Heart left ventricle (tissue), 16 donors: ENCODE data around the gene MPZL2. TPM values are rescaled to one million over a fixed set of nuclear protein-coding genes. Genes with fewer than 3 reads are reported as not detected.

Source experiments
- ATAC-seq, 4 donors: fragments of 200-7000 bp; cut with Tn5 transposase; one replicate each; pipeline ENCODE4 v1.9.1; 2020 to 2022; ENCODE audit warnings: moderate library complexity in 4 of 4, mild to moderate bottlenecking in 3 of 4, moderate number of reproducible peaks in 1 of 4
- DNase-seq, 5 donors: peaks; one replicate each; pipeline ENCODE4 v3.0.0-alpha.2; 2020
- H3K27ac ChIP-seq, 12 donors: fragments of 200-600 bp; sonication (generic) in 4 of 12; one replicate each; pipeline versions ENCODE4 v1.5.0 to v1.8.0; 2016 to 2022; ENCODE audit warnings: mild to moderate bottlenecking in 2 of 12
- H3K27me3 ChIP-seq, 9 donors: fragments of 200-600 bp; sonication (generic) in 2 of 9; one replicate each; pipeline versions ENCODE4 v1.5.1 to v1.8.0; 2016 to 2022; ENCODE audit warnings: mild to moderate bottlenecking in 3 of 9
- H3K36me3 ChIP-seq, 9 donors: fragments of 200-600 bp; sonication (generic) in 2 of 9; one replicate each; pipeline versions ENCODE4 v1.5.0 to v1.8.0; 2018 to 2022; ENCODE audit warnings: mild to moderate bottlenecking in 2 of 9
- H3K4me1 ChIP-seq, 12 donors: fragments of 200-600 bp; sonication (generic) in 4 of 12; one replicate each; pipeline versions ENCODE4 v1.5.0 to v1.8.0; 2016 to 2022; ENCODE audit warnings: mild to moderate bottlenecking in 3 of 12
- H3K4me3 ChIP-seq, 12 donors: fragments of 200-600 bp; sonication (generic) in 4 of 12; one replicate each; pipeline versions ENCODE4 v1.5.0 to v1.8.0; 2017 to 2022; ENCODE audit warnings: mild to moderate bottlenecking in 9 of 12, moderate library complexity in 4 of 12
- H3K9me3 ChIP-seq, 12 donors: fragments of 200-600 bp; sonication (generic) in 4 of 12; one replicate each; pipeline versions ENCODE4 v1.5.0 to v1.8.0; 2016 to 2022; ENCODE audit warnings: mild to moderate bottlenecking in 1 of 12
- CTCF ChIP-seq, 12 donors: fragments of 200-600 bp; sonication (generic) in 4 of 12; IDR thresholded peaks; one replicate each; pipeline versions ENCODE4 v1.5.0 to v1.8.0; 2018 to 2022; ENCODE audit warnings: antibody characterized with exemption in 12 of 12, mild to moderate bottlenecking in 5 of 12
- POLR2A ChIP-seq, 2 donors: fragments of 450-650 bp; IDR thresholded peaks; one replicate each; pipeline ENCODE4 v1.6.1; 2017; ENCODE audit warnings: antibody characterized with exemption in 2 of 2, mild to moderate bottlenecking in 2 of 2, moderate library complexity in 2 of 2
- WGBS, 4 donors: extraction: QIAGEN DNeasy Blood & Tissue Kit in 2 of 4; methylation state at CpG; one replicate each; pipeline versions ENCODE4 v1.1.5 to v1.1.7; 2013 to 2018; 5-methylcytosine and 5-hydroxymethylcytosine counted together
- intact Hi-C, 10 donors: fragments of 100-400 bp; cut with DNase I; formaldehyde crosslinking; loops; one replicate each; pipeline versions ENCODE4 v1.11.1 to v1.14.2; 2022
- polyA plus RNA-seq, 2 donors: library from polyadenylated mRNA; stranded (reverse); fragments of 200-250 nt; gene quantifications; one replicate each; pipeline ENCODE4 v1.2.3, GENCODE V29; 2013
- total RNA-seq, 9 donors: library from RNA; depleted of rRNA in 2 of 9; stranded (reverse); fragments of >200 nt in 2 of 9; fragmentation: NEBNext Ultra II Directional in 3 of 9; extraction: Animal tissue kit (Norgen Biotek cat#: 25700) in 3 of 9; gene quantifications; one replicate each; pipeline versions ENCODE4 v1.1.0 to v1.2.4, GENCODE V29; 2016 to 2023
- donor health status: ischemic (EF 13 %, LVEDD 7.1; RV severe dilation, severe dysfunction).
- donor health status: healthy with polysubstance abuse.
- donor health status: DM: no; HTN: yes; CAD: no.
- donor health status: DM: no; HTN: no; CAD: no.
- donor health status: ischemic (EF 25% LVEDD 6.9; RV normal size, moderate dysfunction).
- donor health status: ischemic (EF 25% LVEDD 5.7; RV mildly dilated, moderate dysfunction).
- donor health status: healthy.
- donor health status: DM: yes; HTN: yes; CAD: no.
- donor health status: ischemic (EF 35%, LVEDD 5.7; RV mildly dilated, moderate dysfunction).
- donor health status: nonischemic (EF 11% LVEDD 7.7; RV severe dilation, severe dysfunction).
- donor health status: DM: yes; HTN: yes; CAD: no.
- donor health status: PGD.
- donor health status: ischemic (EF 29% LVEDD 5.4; RV normal size, mild dysfunction).
- donor health status: nonischemic (EF 23%, LVEDD 6.1; RV moderate dilation, normal function).

The MPZL2 gene
- total and polyA plus RNA-seq, 11 donors = 7.4 to 29.6 (median 13.0) TPM

DNA sequence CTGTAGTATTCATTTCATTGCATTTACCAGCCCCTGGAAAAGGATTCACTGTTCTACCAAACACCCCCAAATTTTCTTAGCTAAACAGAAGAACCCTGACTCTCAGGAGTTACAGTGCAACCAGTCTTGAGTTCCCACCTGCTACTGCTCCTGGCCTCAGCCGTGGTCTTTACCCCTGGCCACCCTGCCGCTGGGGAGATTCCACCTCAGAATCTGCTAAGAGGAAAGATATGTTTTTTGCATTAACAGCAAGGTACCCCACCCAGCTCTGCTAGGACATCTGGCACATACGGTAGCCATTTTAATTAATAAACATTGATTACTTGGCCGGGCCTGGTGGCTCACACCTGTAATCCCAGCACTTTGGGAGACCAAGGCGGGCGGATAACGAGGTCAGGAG, 48.3 kb downstream of the MPZL2 start:
- Histone ChIP-seq H3K27ac (peak overlapping the region in 2 of 12 donors; percentile 48 to 85), H3K9me3 (no peaks in the 10 kb centered on the region), H3K4me1 (peaks cover 0 to 90% (median 10%) of the 10 kb centered on the region in 12 donors), H3K27me3 (peaks cover 0 to 2% (median 0%) of the 10 kb centered on the region in 9 donors), H3K4me3 (peak overlapping the region in 1 of 12 donors; percentile 25), H3K36me3 (peaks cover 0 to 9% (median 0%) of the 10 kb centered on the region in 9 donors)
- intact Hi-C loops = no loop called here
- 83 to 90% (median 88%) methylated on average over 7 of the region's 7 CpGs for WGBS, 4 donors
- no peak for ATAC-seq
- DNase-seq = no peak
- TF ChIP-seq CTCF (IDR thresholded peaks at IDR 0.05) = no peak
- no peak for TF ChIP-seq POLR2A (IDR thresholded peaks at IDR 0.05)

DNA sequence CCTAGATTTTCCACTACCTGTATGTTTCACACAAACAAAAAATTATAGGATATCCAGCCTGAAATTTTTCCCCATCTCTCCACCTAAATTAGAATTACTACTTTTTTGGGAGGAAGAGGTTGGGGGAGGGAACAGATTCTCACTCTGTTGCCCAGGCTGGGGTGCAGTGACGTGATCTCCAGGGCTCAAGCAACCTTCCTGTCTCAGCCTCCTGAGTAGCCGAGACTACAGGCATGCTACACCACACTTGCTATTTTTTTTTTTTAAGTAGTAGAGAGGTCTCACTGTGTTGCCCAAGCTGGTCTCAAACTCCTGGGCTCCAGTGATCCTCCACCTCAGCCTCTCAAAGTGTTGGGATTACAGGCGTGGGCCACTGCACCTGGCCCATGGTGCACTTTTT, 48.8 kb downstream of the MPZL2 start:
- Histone ChIP-seq H3K4me3 (peak overlapping the region in 1 of 12 donors; percentile 25), H3K27me3 (no peaks in the 10 kb centered on the region), H3K36me3 (peaks cover 0 to 9% (median 0%) of the 10 kb centered on the region in 9 donors), H3K27ac (peak overlapping the region in 3 of 12 donors; percentile 3 to 85 (median 48)), H3K9me3 (no peaks in the 10 kb centered on the region), H3K4me1 (peaks cover 0 to 90% (median 12%) of the 10 kb centered on the region in 12 donors)
- intact Hi-C loops = no loop called here
- no peak for DNase-seq
- TF ChIP-seq POLR2A (IDR thresholded peaks at IDR 0.05) (no peak), CTCF (IDR thresholded peaks at IDR 0.05) (no peak)
- 78 to 87% (median 84%) methylated on average over 3 of the region's 3 CpGs for WGBS, 4 donors
- no peak for ATAC-seq

GRCh38 chr11:118214210-118214914, 49.7 kb downstream of the MPZL2 start:
- H3K4me1 ChIP-seq = peaks cover 0 to 87% (median 14%) of the 10 kb centered on the region in 12 donors
- H3K9me3 ChIP-seq = no peaks in the 10 kb centered on the region
- peaks cover 0 to 10% (median 0%) of the 10 kb centered on the region in 9 donors for H3K36me3 ChIP-seq
- H3K4me3 ChIP-seq = peak overlapping the region in 1 of 12 donors; percentile 25
- TF ChIP-seq POLR2A (IDR thresholded peaks at IDR 0.05) (no peak), CTCF (IDR thresholded peaks at IDR 0.05) (no peak)
- no peaks in the 10 kb centered on the region for H3K27me3 ChIP-seq
- DNase-seq (peak in 3 of 5 donors; percentile 36 to 64 (median 49)), ATAC-seq (peak in 3 of 4 donors; percentile 36 to 79 (median 53))
- WGBS, 4 donors = 69 to 79% (median 73%) methylated on average over 6 of the region's 6 CpGs
- H3K27ac ChIP-seq = peak overlapping the region in 3 of 12 donors; percentile 6 to 85 (median 48)
- intact Hi-C loops = no loop called here

- Histone ChIP-seq H3K9me3 (no peaks in the 10 kb centered on the region), H3K27me3 (no peaks in the 10 kb centered on the region), H3K4me3 (peak overlapping the region in 1 of 12 donors; percentile 0), H3K36me3 (peaks cover 0 to 14% (median 0%) of the 10 kb centered on the region in 9 donors), H3K4me1 (peaks cover 0 to 85% (median 14%) of the 10 kb centered on the region in 12 donors), H3K27ac (peak overlapping the region in 2 of 12 donors; percentile 41 to 85)
- WGBS, 4 donors = 92 to 98% (median 96%) methylated on average over 2 of the region's 2 CpGs
- TF ChIP-seq CTCF (IDR thresholded peaks at IDR 0.05) (no peak), POLR2A (IDR thresholded peaks at IDR 0.05) (no peak)
- intact Hi-C loops = no loop called here
- ATAC-seq (no peak), DNase-seq (no peak)
These were observed 50.3 kb downstream of the MPZL2 start for GRCh38 chr11:118213781-118214180.
